Activated CD4-positive, CD25-positive, alpha-beta regulatory T cell treated with anti-CD3 and anti-CD28 coated beads, Interleukin-2, amount 50 U/mL, for 24 hours (primary cell): Measurements from ENCODE around the gene MTUS2.

ENCODE experiments used
- ATAC-seq, 2 donors: fragments of 150-1000 bp; cut with Tn5 transposase; one replicate each; pipeline ENCODE4 v1.10.0; 2021; ENCODE audit warnings: mild to moderate bottlenecking in 1 of 2, moderate library complexity in 1 of 2

MTUS2 gene

GRCh38 chr13:29458419-29458818, 638.3 kb downstream of the MTUS2 start:
- ATAC-seq, result no peak

GRCh38 chr13:29459813-29460355, 639.7 kb downstream of the MTUS2 start:
- ATAC-seq, result no peak

GRCh38 chr13:29464105-29464679, 644.1 kb downstream of the MTUS2 start:
- ATAC-seq, result no peak

- ATAC-seq, result no peak
Observed at GRCh38 chr13:29465741-29466293, 645.7 kb downstream of the MTUS2 start.

GRCh38 chr13:29471551-29471950, 651.4 kb downstream of the MTUS2 start:
- ATAC-seq, result no peak

GRCh38 chr13:29472332-29472961, 652.3 kb downstream of the MTUS2 start:
- no peak for ATAC-seq

GRCh38 chr13:29473166-29473565, 653.0 kb downstream of the MTUS2 start:
- no peak for ATAC-seq

- ATAC-seq, result no peak
Observed at GRCh38 chr13:29474991-29475390, 654.9 kb downstream of the MTUS2 start.

- ATAC-seq, result no peak
Observed at GRCh38 chr13:29476046-29476445, 655.9 kb downstream of the MTUS2 start.

GRCh38 chr13:29479716-29480492, 659.8 kb downstream of the MTUS2 start:
- no peak for ATAC-seq

- no peak for ATAC-seq
Observed at GRCh38 chr13:29480893-29481525, 660.9 kb downstream of the MTUS2 start.

GRCh38 chr13:29481603-29482002, 661.5 kb downstream of the MTUS2 start:
- no peak for ATAC-seq

GRCh38 chr13:29482504-29482903, 662.4 kb downstream of the MTUS2 start:
- no peak for ATAC-seq

- ATAC-seq, result no peak
Observed at GRCh38 chr13:29483211-29483610, 663.1 kb downstream of the MTUS2 start.

- no peak for ATAC-seq
Observed at GRCh38 chr13:29483623-29484022, 663.5 kb downstream of the MTUS2 start.

- no peak for ATAC-seq
Observed at GRCh38 chr13:29484236-29484635, 664.1 kb downstream of the MTUS2 start.

GRCh38 chr13:29484796-29485195, 664.7 kb downstream of the MTUS2 start:
- no peak for ATAC-seq

GRCh38 chr13:29486551-29486950, 666.4 kb downstream of the MTUS2 start:
- ATAC-seq, result no peak

GRCh38 chr13:29487466-29488454, 667.6 kb downstream of the MTUS2 start:
- no peak for ATAC-seq

GRCh38 chr13:29489650-29490560, 669.8 kb downstream of the MTUS2 start:
- ATAC-seq, result no peak

- ATAC-seq, result no peak
Observed at GRCh38 chr13:29490561-29490885, 670.4 kb downstream of the MTUS2 start.
